ENCODE measurements around the gene SLC26A2.

- TF ChIP-seq, protein P1, sequence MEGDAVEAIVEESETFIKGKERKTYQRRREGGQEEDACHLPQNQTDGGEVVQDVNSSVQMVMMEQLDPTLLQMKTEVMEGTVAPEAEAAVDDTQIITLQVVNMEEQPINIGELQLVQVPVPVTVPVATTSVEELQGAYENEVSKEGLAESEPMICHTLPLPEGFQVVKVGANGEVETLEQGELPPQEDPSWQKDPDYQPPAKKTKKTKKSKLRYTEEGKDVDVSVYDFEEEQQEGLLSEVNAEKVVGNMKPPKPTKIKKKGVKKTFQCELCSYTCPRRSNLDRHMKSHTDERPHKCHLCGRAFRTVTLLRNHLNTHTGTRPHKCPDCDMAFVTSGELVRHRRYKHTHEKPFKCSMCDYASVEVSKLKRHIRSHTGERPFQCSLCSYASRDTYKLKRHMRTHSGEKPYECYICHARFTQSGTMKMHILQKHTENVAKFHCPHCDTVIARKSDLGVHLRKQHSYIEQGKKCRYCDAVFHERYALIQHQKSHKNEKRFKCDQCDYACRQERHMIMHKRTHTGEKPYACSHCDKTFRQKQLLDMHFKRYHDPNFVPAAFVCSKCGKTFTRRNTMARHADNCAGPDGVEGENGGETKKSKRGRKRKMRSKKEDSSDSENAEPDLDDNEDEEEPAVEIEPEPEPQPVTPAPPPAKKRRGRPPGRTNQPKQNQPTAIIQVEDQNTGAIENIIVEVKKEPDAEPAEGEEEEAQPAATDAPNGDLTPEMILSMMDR (IDR thresholded peaks at IDR 0.05; ENCODE audit: low read depth, low read length, missing input control): no peak
- TF ChIP-seq MAX (IDR thresholded peaks at IDR 0.05) (no peak), JUND (IDR thresholded peaks at IDR 0.05) (no peak), EGR1 (IDR thresholded peaks at IDR 0.05; ENCODE audit: low read depth in 2 of 2) (no peak), HNF4A (conservative IDR thresholded peaks at IDR 0.05) (no peak), HNF4G (IDR thresholded peaks at IDR 0.05) (no peak), NR2F2 (IDR thresholded peaks at IDR 0.05) (no peak), RAD21 (IDR thresholded peaks at IDR 0.05) (no peak), TAF1 (conservative IDR thresholded peaks at IDR 0.05) (no peak), ZBTB33 (IDR thresholded peaks at IDR 0.05) (no peak), FOXA1 (IDR thresholded peaks at IDR 0.05) (no peak), SP1 (IDR thresholded peaks at IDR 0.05) (no peak)
- TF ChIP-seq, protein P2, sequence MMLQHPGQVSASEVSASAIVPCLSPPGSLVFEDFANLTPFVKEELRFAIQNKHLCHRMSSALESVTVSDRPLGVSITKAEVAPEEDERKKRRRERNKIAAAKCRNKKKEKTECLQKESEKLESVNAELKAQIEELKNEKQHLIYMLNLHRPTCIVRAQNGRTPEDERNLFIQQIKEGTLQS (IDR thresholded peaks at IDR 0.05): no peak
Observed at GRCh38 chr5:149953436-149954121, 7.0 kb upstream of the SLC26A2 start.
